Coronary artery (tissue), 2 donors: ENCODE measurements around the gene LYSMD2.
A peak's percentile ranks its signal among the peaks of the same experiment; 100 is the strongest.

Source experiments
- DNase-seq: peaks from one replicate; pipeline ENCODE4 v3.0.0-alpha.2; 2017; ENCODE audit warnings: low spot score
- H3K27ac ChIP-seq, 2 donors: fragments of 200-600 bp; sonication (generic); one replicate each; pipeline ENCODE4 v1.5.1; 2016 to 2019
- H3K4me3 ChIP-seq: fragments of 200-600 bp; sonication (generic); 2 replicates; pipeline ENCODE4 v1.5.1; 2016; ENCODE audit warnings: mild to moderate bottlenecking, moderate library complexity
- CTCF ChIP-seq: fragments of 200-600 bp; sonication (generic); IDR thresholded peaks from one replicate; pipeline ENCODE4 v1.5.1; 2019; ENCODE audit warnings: antibody characterized with exemption

Gene LYSMD2

GRCh38 chr15:51727141-51727897 is 10.1 kb downstream of the LYSMD2 start:
- Histone ChIP-seq H3K4me3 (no peak overlapping the region), H3K27ac (no peak overlapping the region)
- no peak for DNase-seq

GRCh38 chr15:51726302-51727073 is 11.0 kb downstream of the LYSMD2 start:
- Histone ChIP-seq H3K27ac (peak overlapping the region in 1 of 2 donors; percentile 15), H3K4me3 (no peak overlapping the region)
- no peak for DNase-seq
- no peak for TF ChIP-seq CTCF

More at GRCh38 chr15:51727141-51727897, 10.1 kb downstream of the LYSMD2 start:
- TF ChIP-seq CTCF = no peak

GRCh38 chr15:51724673-51725072 is 12.8 kb downstream of the LYSMD2 start:
- DNase-seq = no peak
- no peak overlapping the region for H3K4me3 ChIP-seq
- no peak overlapping the region for H3K27ac ChIP-seq
- no peak for TF ChIP-seq CTCF

- no peak for TF ChIP-seq CTCF
- no peak for DNase-seq
- Histone ChIP-seq H3K27ac (no peak overlapping the region), H3K4me3 (no peak overlapping the region)
These were observed 13.3 kb downstream of the LYSMD2 start for GRCh38 chr15:51724199-51724598.

- TF ChIP-seq CTCF = no peak
- H3K27ac ChIP-seq = no peak overlapping the region
- H3K4me3 ChIP-seq = no peak overlapping the region
- no peak for DNase-seq
These were observed 16.1 kb downstream of the LYSMD2 start for GRCh38 chr15:51721199-51721960.

GRCh38 chr15:51720201-51720995 is 17.1 kb downstream of the LYSMD2 start:
- DNase-seq = no peak
- H3K4me3 ChIP-seq = no peak overlapping the region
- H3K27ac ChIP-seq = no peak overlapping the region
- no peak for TF ChIP-seq CTCF
